Peyer's patch (tissue), 4 donors: ENCODE data around the gene TRHDE.

ENCODE experiments used
- CTCF ChIP-seq, 6 experiments: fragments of 450-650 bp in 4 of 6; fragments of 200-600 bp in 2 of 6; sonication (generic) in 1 of 6; IDR thresholded peaks; one replicate each; pipeline ENCODE4 v1.5.1; 2017 to 2019; ENCODE audit warnings: antibody characterized with exemption in 6 of 6, mild to moderate bottlenecking in 3 of 6, moderate library complexity in 1 of 6
- POLR2A ChIP-seq, 2 donors: fragments of 450-650 bp; IDR thresholded peaks; one replicate each; pipeline ENCODE4 v1.5.1; 2017; ENCODE audit warnings: antibody characterized with exemption in 2 of 2, mild to moderate bottlenecking in 2 of 2, moderate library complexity in 2 of 2

GRCh38 chr12:72277415-72277814 is 5.2 kb downstream of the TRHDE start:
- TF ChIP-seq CTCF (IDR thresholded peaks at IDR 0.05) (no peak), POLR2A (IDR thresholded peaks at IDR 0.05) (no peak)
